ENCODE measurements around the gene ZIM2. TPM values are rescaled to one million over a fixed set of nuclear protein-coding genes. Genes with fewer than 3 reads are reported as not detected.

Gene ZIM2
- total and polyA plus RNA-seq, 2 of the 4 experiments (the other 2 are of a cell fraction) = not detected

DNA sequence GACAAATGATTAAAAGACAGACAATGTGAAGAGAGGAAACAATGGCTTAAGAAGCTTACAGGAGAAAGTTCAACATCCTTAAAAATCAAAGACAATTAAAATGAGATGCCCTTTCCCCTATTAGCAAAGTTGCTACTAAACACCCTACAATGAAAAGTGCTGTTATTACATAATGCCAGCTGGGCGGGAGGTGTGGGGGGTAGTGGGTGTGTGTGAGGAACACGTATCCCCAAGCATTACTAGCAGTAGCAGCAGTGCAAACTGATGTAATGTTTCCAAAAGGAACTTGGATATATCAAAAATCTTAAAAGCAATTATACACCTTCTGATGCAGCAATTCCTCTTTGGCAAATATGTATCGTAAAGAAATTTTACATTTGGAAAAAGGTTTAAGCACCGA is 70.9 kb downstream of the ZIM2 start:
- Histone ChIP-seq H3K27ac (ENCODE audit: insufficient read depth, low read length) (no peak overlapping the region), H2BK5ac (ENCODE audit: low read depth, low read length, poor library complexity, severe bottlenecking) (no peak overlapping the region), H3K4me1 (ENCODE audit: control insufficient read depth, insufficient read depth, low read length) (no peaks in the 10 kb centered on the region), H3K36me3 (ENCODE audit: control insufficient read depth, insufficient read depth, low read length) (no peaks in the 10 kb centered on the region), H3K79me1 (ENCODE audit: low read depth in 1 of 2, low read length in 2 of 2) (no peaks in the 10 kb centered on the region), H3K4me2 (ENCODE audit: low read depth, low read length) (no peak overlapping the region), H4K91ac (ENCODE audit: insufficient read depth, low read depth, low read length) (no peak overlapping the region), H3K9me3 (ENCODE audit: control insufficient read depth, insufficient read depth, low read length) (peaks cover 26% of the 10 kb centered on the region), H3K4me3 (ENCODE audit: insufficient read depth, low read depth, low read length) (no peak overlapping the region), H3K9ac (ENCODE audit: low read depth, low read length) (no peak overlapping the region), H2BK120ac (ENCODE audit: low read depth, low read length) (no peak overlapping the region), H2AK9ac (replicated peaks; ENCODE audit: low read depth, low read length, poor library complexity) (no peak overlapping the region), H2BK15ac (ENCODE audit: low read depth, low read length) (no peak overlapping the region), H3K4ac (ENCODE audit: low read depth, low read length) (no peak overlapping the region), H3K14ac (replicated peaks; ENCODE audit: low read depth, low read length) (no peak overlapping the region), H2AK5ac (ENCODE audit: low read depth, low read length) (no peak overlapping the region), H2BK20ac (ENCODE audit: low read depth, low read length) (no peak overlapping the region), H4K8ac (ENCODE audit: low read depth in 2 of 2, low read length in 2 of 2) (no peak overlapping the region), H4K5ac (ENCODE audit: low read depth, low read length) (no peak overlapping the region), H3K18ac (ENCODE audit: low read depth, low read length) (no peak overlapping the region), H2AFZ (replicated peaks; ENCODE audit: low read length, poor library complexity) (no peak overlapping the region), H4K20me1 (ENCODE audit: insufficient read depth, low read length) (no peaks in the 10 kb centered on the region), H3K56ac (ENCODE audit: extremely low read depth, insufficient read depth, low read length) (no peak overlapping the region), H3K27me3 (ENCODE audit: control insufficient read depth, insufficient read depth, low read length) (no peaks in the 10 kb centered on the region), H3K23ac (ENCODE audit: low read depth, low read length) (no peak overlapping the region), H3K9me1 (ENCODE audit: insufficient read depth, low read length) (no peaks in the 10 kb centered on the region)
- DNase-seq = no peak
- ChIA-PET CTCF (no interaction called here), POLR2A (ENCODE audit: unreplicated experiment) (no interaction called here)
- no peak for ATAC-seq (ENCODE audit: low read depth)
- in situ Hi-C loops (cut with MboI; ENCODE audit: low sequenced_read_pairs) (no loop called here), intact Hi-C loops (cut with micrococcal nuclease) (no loop called here), dilution Hi-C loops (cut with HindIII; ENCODE audit: low sequenced_read_pairs, unreplicated experiment) (no loop called here)
- no peak for TF ChIP-seq RCOR1 (IDR thresholded peaks at IDR 0.05; ENCODE audit: insufficient replicate concordance, low read length)
- TF ChIP-seq, protein P1, sequence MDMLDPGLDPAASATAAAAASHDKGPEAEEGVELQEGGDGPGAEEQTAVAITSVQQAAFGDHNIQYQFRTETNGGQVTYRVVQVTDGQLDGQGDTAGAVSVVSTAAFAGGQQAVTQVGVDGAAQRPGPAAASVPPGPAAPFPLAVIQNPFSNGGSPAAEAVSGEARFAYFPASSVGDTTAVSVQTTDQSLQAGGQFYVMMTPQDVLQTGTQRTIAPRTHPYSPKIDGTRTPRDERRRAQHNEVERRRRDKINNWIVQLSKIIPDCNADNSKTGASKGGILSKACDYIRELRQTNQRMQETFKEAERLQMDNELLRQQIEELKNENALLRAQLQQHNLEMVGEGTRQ (IDR thresholded peaks at IDR 0.05; ENCODE audit: low read depth, low read length) = no peak
- TF ChIP-seq CHD1 (IDR thresholded peaks at IDR 0.05; ENCODE audit: low read depth, low read length) = no peak
- WGBS, 2 experiments (ENCODE audit: extremely low coverage in 2 of 2, insufficient read length in 1 of 2) = no CpG with 5 or more reads among the region's 4 CpGs
- no TSS peak for BruUV-seq (replicated peaks)

Measured in IMR-90 (cell line).